WERI-Rb-1 (cell line): ENCODE data around the gene KPNB1.

ENCODE experiments used
- DNase-seq: peaks from one replicate; pipeline ENCODE4 v3.0.0-alpha.2; 2020
- H3K27ac ChIP-seq: fragments of 250-450 bp; sonication (Bioruptor Pico); 2 replicates; pipeline ENCODE4 v1.5.1; 2020; ENCODE audit warnings: mild to moderate bottlenecking, moderate library complexity
- H3K27me3 ChIP-seq: fragments of 250-450 bp; sonication (Bioruptor Pico); 2 replicates; pipeline ENCODE4 v1.5.1; 2021; ENCODE audit warnings: mild to moderate bottlenecking, low read depth, moderate library complexity; ENCODE audit not compliant: insufficient read depth, severe bottlenecking
- H3K36me3 ChIP-seq: fragments of 250-450 bp; sonication (Bioruptor Pico); 2 replicates; pipeline ENCODE4 v1.5.1; 2020; ENCODE audit warnings: mild to moderate bottlenecking, moderate library complexity
- H3K4me3 ChIP-seq: 2 replicates; pipeline ENCODE4 v1.5.1; 2011; ENCODE audit warnings: low read depth, mild to moderate bottlenecking, control low read depth, low read length
- H3K9me3 ChIP-seq: fragments of 250-450 bp; sonication (Bioruptor Pico); 2 replicates; pipeline ENCODE4 v1.5.1; 2021; ENCODE audit warnings: mild to moderate bottlenecking, moderate library complexity; ENCODE audit not compliant: severe bottlenecking
- TF ChIP-seq, protein P1 (sequence below): IDR thresholded peaks from 2 replicates; pipeline ENCODE4 v1.5.1; 2011; ENCODE audit warnings: low read depth, mild to moderate bottlenecking, control low read depth, inconsistent platforms, low read length

KPNB1 gene

DNA sequence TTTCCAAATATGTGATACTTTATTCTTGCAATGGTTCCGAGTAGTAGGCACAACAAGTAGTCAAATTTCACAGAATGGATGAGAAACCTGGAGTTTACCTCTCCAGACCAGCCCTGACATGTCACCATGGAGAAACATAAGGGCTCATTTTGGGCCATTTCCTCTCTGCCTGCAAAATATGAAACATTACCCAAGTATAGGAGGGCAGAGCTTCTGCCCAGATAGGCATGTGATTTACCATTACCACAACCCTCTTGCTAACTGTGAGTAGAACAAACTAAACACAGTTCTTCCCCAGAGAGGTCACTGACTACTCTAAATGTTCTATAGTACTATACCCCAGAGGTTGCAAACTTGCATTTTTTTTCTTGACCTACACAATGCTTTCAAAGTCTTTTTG, 15.7 kb upstream of the KPNB1 start:
- no peaks in the 10 kb centered on the region for H3K27me3 ChIP-seq
- no peak overlapping the region for H3K27ac ChIP-seq
- TF ChIP-seq, protein P1, sequence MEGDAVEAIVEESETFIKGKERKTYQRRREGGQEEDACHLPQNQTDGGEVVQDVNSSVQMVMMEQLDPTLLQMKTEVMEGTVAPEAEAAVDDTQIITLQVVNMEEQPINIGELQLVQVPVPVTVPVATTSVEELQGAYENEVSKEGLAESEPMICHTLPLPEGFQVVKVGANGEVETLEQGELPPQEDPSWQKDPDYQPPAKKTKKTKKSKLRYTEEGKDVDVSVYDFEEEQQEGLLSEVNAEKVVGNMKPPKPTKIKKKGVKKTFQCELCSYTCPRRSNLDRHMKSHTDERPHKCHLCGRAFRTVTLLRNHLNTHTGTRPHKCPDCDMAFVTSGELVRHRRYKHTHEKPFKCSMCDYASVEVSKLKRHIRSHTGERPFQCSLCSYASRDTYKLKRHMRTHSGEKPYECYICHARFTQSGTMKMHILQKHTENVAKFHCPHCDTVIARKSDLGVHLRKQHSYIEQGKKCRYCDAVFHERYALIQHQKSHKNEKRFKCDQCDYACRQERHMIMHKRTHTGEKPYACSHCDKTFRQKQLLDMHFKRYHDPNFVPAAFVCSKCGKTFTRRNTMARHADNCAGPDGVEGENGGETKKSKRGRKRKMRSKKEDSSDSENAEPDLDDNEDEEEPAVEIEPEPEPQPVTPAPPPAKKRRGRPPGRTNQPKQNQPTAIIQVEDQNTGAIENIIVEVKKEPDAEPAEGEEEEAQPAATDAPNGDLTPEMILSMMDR: no peak
- peaks cover 8% of the 10 kb centered on the region for H3K36me3 ChIP-seq
- DNase-seq: no peak
- H3K4me3 ChIP-seq: no peak overlapping the region
- H3K9me3 ChIP-seq: no peaks in the 10 kb centered on the region

DNA sequence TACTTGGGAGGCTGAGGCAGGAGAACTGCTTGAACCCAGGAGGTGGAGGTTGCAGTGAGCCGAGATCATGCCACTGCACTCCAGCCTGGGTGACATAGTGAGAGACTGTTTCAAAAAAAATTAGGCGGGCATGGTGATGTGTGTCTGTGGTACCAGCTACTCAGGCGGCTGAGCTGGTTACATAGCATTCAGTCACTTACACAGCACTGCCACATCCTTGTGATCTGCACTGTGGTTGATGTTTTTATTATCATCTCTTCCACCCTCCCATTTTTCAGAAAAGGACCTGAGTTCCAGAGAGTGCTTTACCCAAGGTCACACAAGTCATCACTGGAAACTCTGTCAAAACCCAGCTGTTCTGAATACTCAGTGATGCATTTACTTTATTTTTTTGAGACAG, 14.8 kb upstream of the KPNB1 start:
- TF ChIP-seq, protein P1: no peak
- Histone ChIP-seq H3K9me3 (no peaks in the 10 kb centered on the region), H3K27ac (no peak overlapping the region), H3K36me3 (peaks cover 8% of the 10 kb centered on the region), H3K27me3 (no peaks in the 10 kb centered on the region), H3K4me3 (no peak overlapping the region)
- DNase-seq: no peak

DNA sequence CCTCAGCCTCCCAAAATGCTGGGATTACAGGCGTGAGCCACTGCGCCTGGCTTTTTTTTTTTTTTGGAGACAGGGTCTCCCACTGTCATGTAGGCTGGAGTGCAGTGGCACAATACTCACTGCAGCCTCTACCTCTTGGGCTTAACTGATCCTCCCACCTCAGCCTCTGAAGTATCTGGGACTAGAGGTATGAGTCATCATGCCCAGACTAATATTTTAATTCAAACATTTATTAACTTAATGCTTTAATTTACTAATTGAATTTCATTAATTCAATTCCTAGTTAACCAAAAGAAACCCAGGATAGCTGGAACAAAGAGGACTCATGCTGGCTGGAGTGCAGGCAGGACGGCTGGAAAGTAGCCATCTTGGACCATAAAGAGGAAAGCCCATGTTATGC, 14.0 kb upstream of the KPNB1 start:
- H3K27me3 ChIP-seq: no peaks in the 10 kb centered on the region
- TF ChIP-seq, protein P1: no peak
- DNase-seq: no peak
- H3K9me3 ChIP-seq: no peaks in the 10 kb centered on the region
- no peak overlapping the region for H3K27ac ChIP-seq
- peaks cover 8% of the 10 kb centered on the region for H3K36me3 ChIP-seq
- H3K4me3 ChIP-seq: no peak overlapping the region

DNA sequence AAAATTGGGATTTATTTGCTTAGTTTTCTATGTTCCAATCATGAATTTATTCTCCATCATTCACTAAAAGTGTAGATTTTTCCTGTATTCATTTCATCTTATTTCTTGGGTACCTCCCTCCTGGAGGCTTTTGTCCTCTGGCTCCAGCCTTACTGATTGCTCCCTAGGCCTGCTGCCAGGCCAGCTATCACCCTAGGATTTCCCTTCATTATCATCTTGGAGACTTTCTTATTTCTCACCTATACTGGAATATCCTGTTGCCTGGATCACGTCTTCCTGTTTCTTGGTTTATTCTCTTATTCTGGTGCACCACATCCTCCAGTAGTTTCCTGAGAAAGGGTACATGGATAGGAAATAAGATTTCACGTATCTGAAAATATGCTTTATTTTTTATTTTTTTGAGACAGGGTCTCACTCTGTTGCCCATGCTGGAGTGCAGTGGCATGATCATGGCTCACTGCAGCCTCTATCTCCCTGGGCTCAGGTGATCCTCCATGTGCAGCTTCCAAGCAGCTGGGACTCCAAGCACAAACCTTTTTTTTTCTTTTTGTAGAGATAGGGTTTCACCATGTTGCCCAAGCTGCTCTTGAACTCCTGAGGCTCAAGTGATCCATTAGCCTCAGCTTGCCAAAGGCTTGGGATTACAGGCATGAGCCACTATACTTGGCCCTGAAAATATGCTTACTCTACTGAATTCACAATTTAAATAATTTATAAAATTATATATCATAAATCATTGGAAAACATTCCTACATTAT, 13.3 kb upstream of the KPNB1 start:
- TF ChIP-seq, protein P1: no peak
- Histone ChIP-seq H3K9me3 (no peaks in the 10 kb centered on the region), H3K4me3 (no peak overlapping the region), H3K27ac (no peak overlapping the region), H3K36me3 (peaks cover 8% of the 10 kb centered on the region), H3K27me3 (no peaks in the 10 kb centered on the region)
- no peak for DNase-seq

DNA sequence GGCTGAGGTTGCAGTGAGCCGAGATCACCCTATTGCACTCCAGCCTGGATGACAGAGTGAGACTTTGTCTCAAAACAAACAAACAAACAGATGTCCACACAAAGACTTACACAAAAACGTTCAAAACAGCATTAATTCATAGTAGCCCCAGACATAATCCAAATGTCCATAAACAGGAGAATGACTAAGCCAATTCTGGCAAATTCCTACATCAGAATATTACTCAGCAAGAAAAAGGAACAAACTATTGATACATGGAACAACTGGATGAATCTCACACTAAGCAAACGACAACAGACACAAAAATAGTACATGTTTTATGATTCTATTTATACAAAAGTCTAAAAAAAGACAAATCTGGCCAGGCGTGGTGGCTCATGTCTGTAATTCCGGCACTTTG, 10.8 kb upstream of the KPNB1 start:
- TF ChIP-seq, protein P1: no peak
- Histone ChIP-seq H3K27me3 (no peaks in the 10 kb centered on the region), H3K9me3 (no peaks in the 10 kb centered on the region), H3K27ac (no peak overlapping the region), H3K36me3 (peaks cover 5% of the 10 kb centered on the region), H3K4me3 (no peak overlapping the region)
- no peak for DNase-seq

DNA sequence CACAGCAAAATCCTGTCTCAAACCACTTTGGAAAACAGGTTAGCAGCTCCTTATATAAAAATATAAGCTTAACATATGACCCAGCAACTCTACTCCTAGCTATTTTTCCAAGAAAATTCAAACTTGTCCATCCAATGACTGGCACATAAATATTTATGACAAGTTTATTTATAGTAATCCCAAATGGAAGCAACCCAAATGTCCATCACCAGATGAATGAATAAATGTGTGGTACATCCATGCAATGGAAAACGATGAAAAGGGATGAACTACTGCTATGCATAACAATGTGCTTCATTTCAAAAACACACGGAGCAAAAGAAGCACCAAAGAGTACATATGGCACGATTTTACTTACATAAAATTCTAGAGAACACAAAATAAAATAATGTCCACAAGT, 9.6 kb upstream of the KPNB1 start:
- no peaks in the 10 kb centered on the region for H3K9me3 ChIP-seq
- no peak for DNase-seq
- H3K4me3 ChIP-seq: no peak overlapping the region
- no peaks in the 10 kb centered on the region for H3K27me3 ChIP-seq
- H3K36me3 ChIP-seq: peaks cover 5% of the 10 kb centered on the region
- TF ChIP-seq, protein P1: no peak
- H3K27ac ChIP-seq: no peak overlapping the region
